HCT116 (cell line): ENCODE results near the gene CPS1.

Experiments used
- CTCF ChIP-seq, 3 experiments: fragments of 200-600 bp in 1 of 3; sonication (generic) in 1 of 3; IDR thresholded peaks in 2 of 3; conservative IDR thresholded peaks in 1 of 3; 2 replicates each; pipeline ENCODE4 v1.5.1; 2012 to 2017; ENCODE audit warnings: low read depth in 2 of 3, low read length in 2 of 3, antibody characterized with exemption in 1 of 3, borderline replicate concordance in 1 of 3, control low read depth in 1 of 3, mild to moderate bottlenecking in 1 of 3, mixed read lengths in 1 of 3, mixed run types in 1 of 3, moderate library complexity in 1 of 3; ENCODE audit not compliant: insufficient read depth in 1 of 3
- MAX ChIP-seq: IDR thresholded peaks from 2 replicates; pipeline ENCODE4 v1.6.1; 2012
- POLR2AphosphoS5 ChIP-seq: IDR thresholded peaks from 2 replicates; pipeline ENCODE4 v1.6.1; 2011; ENCODE audit warnings: mild to moderate bottlenecking, low read depth, low read length, moderate library complexity
- SP1 ChIP-seq: IDR thresholded peaks from 2 replicates; pipeline ENCODE4 v1.6.1; 2012; ENCODE audit warnings: low read depth
- SRF ChIP-seq: IDR thresholded peaks from 2 replicates; pipeline ENCODE4 v1.6.1; 2012; ENCODE audit warnings: low read depth
- YY1 ChIP-seq: IDR thresholded peaks from 2 replicates; pipeline ENCODE4 v1.6.1; 2011; ENCODE audit warnings: low read length, low read depth, moderate library complexity, mild to moderate bottlenecking; ENCODE audit not compliant: insufficient replicate concordance; ENCODE audit errors: extremely low read depth
- ZNF274 ChIP-seq: fragments of 200-500 bp; sonication (Bioruptor generic); IDR thresholded peaks from 2 replicates; pipeline ENCODE4 v1.6.1; 2014; ENCODE audit warnings: mild to moderate bottlenecking, low read depth, low read length, inconsistent platforms

DNA sequence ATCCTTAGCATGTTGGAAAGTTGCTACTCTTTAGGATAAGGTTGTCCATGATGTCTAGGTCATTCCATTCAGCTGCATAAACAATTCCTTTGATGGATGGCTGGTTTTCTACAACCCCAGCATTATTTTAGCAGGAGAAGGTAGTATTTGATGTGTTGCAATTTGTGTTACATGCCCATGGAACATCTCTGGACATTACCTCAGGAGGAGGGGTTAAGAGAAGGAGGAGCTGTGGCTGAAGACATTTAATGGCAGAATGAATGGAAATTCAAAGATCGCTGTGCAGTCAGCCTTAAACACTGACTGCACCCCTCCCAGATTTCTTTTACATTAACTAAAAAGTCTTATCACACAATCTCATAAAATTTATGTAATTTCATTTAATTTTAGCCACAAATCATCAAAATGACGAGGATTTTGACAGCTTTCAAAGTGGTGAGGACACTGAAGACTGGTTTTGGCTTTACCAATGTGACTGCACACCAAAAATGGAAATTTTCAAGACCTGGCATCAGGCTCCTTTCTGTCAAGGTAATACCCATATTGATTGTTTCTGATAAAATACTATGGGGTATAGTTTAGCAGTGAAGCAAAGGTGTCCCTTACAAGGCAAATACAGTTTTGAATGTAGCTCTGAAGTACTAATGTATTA lies at the start of gene CPS1:
- no peak for TF ChIP-seq POLR2AphosphoS5
- TF ChIP-seq ZNF274, result no peak
- TF ChIP-seq MAX, result no peak
- TF ChIP-seq SRF, result no peak
- no peak for TF ChIP-seq CTCF (IDR thresholded peaks at IDR 0.05 in 2 of 3, conservative IDR thresholded peaks at IDR 0.05 in 1 of 3; ENCODE audit: borderline replicate concordance in 1 of 3, insufficient read depth in 1 of 3, low read depth in 2 of 3, low read length in 2 of 3)
- no peak for TF ChIP-seq SP1
- no peak for TF ChIP-seq YY1
